PC-3 (cell line): Measurements from ENCODE around the gene MAGEA3.
"Not testable (repeated sequence)": the region's sequence is repeated elsewhere in the genome, so short reads cannot be mapped to it uniquely, and the experiment has no call there.

Experiments
- EZH2 ChIP-seq: fragments of 300-600 bp; sonication (generic); IDR thresholded peaks from one replicate; pipeline ENCODE4 v1.6.1; 2017; ENCODE audit warnings: antibody characterized with exemption, mild to moderate bottlenecking, low read length; ENCODE audit not compliant: unreplicated experiment
- TF ChIP-seq, protein P1 (sequence below): fragments of 300-600 bp; sonication (generic); conservative IDR thresholded peaks from 2 replicates; pipeline ENCODE4 v1.5.1; 2017; ENCODE audit warnings: antibody characterized with exemption, low read depth, mild to moderate bottlenecking, low read length

GRCh38 chrX:152674652-152675051, 23.9 kb upstream of the MAGEA3 start:
- not testable (repeated sequence) for TF ChIP-seq EZH2
- TF ChIP-seq, protein P1, sequence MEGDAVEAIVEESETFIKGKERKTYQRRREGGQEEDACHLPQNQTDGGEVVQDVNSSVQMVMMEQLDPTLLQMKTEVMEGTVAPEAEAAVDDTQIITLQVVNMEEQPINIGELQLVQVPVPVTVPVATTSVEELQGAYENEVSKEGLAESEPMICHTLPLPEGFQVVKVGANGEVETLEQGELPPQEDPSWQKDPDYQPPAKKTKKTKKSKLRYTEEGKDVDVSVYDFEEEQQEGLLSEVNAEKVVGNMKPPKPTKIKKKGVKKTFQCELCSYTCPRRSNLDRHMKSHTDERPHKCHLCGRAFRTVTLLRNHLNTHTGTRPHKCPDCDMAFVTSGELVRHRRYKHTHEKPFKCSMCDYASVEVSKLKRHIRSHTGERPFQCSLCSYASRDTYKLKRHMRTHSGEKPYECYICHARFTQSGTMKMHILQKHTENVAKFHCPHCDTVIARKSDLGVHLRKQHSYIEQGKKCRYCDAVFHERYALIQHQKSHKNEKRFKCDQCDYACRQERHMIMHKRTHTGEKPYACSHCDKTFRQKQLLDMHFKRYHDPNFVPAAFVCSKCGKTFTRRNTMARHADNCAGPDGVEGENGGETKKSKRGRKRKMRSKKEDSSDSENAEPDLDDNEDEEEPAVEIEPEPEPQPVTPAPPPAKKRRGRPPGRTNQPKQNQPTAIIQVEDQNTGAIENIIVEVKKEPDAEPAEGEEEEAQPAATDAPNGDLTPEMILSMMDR: not testable (repeated sequence)
